T1000 (cell line): ENCODE results near the gene EPB41L2.
"Not testable (repeated sequence)": the region's sequence is repeated elsewhere in the genome, so short reads cannot be mapped to it uniquely, and the experiment has no call there.

Source experiments
- DNase-seq: peaks from one replicate; lab custom pipeline; 2025; ENCODE audit warnings: mixed read lengths; lab: John Stamatoyannopoulos, UW

The EPB41L2 gene

DNA sequence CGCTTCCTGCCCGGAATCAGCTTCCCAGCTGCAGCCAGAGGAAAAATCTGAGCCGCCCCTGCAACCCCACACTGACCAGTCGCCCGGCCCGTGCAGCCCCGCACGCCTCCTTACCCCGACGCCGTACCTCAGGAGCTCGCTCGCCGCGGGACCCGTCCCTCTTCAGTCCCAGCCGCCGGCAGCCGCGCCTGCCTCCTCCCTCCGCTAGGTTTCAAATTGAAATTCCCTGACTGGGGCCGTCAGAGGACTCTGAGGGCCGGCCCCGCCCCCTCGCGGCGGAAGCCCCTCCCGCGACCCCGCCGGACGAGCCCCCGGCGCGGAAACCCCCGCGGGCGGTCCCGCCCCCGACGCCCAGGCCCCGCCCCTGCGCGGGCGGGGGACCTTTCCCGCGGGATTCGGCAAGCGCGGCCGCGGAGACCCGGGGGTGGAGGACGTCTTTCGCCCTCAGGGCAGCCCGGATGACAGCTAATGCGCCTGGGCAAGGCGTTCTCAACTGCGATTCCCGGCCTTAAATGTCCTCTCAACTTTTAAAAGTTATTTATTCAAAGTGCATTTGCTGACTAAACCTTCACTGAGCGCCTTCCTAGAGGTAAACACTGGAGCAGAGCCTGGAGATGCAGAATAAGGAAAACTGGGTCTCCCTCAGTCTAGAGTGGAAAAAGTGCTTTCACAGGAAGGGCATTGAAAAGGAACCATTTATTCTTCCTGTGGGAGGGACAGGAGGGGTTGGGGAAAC is at the start of gene EPB41L2:
TSS of gene EPB41L2 (minus strand) at position 218 of the 736 bp plus-strand sequence. CDS start 106,760 bp downstream, outside the sequence.
- DNase-seq = peak; percentile 89

GRCh38 chr6:131112249-131112648 is 49.2 kb upstream of the EPB41L2 start:
- DNase-seq = no peak

GRCh38 chr6:131107151-131107550 is 44.1 kb upstream of the EPB41L2 start:
- no peak for DNase-seq

GRCh38 chr6:131103901-131104300 is 40.9 kb upstream of the EPB41L2 start:
- no peak for DNase-seq

DNA sequence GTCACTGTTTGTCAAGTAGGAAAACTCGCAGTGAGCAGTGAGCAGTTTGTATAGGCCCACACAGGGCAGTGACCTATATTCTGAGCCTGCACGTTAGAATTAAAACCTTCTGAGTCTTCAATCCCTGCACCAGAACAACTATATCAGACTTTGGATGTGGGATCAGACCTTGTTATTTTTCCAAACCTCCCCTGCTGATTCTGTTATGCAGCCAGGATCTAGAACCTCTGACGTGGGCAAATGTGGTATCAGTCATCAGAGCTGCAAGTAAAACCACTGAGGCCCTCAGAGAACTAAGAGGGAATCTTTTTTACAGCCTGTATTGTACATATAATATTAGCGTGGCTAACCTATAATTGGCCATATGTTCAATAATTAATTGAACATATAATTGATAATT is 40.3 kb upstream of the EPB41L2 start:
- DNase-seq = no peak

DNA sequence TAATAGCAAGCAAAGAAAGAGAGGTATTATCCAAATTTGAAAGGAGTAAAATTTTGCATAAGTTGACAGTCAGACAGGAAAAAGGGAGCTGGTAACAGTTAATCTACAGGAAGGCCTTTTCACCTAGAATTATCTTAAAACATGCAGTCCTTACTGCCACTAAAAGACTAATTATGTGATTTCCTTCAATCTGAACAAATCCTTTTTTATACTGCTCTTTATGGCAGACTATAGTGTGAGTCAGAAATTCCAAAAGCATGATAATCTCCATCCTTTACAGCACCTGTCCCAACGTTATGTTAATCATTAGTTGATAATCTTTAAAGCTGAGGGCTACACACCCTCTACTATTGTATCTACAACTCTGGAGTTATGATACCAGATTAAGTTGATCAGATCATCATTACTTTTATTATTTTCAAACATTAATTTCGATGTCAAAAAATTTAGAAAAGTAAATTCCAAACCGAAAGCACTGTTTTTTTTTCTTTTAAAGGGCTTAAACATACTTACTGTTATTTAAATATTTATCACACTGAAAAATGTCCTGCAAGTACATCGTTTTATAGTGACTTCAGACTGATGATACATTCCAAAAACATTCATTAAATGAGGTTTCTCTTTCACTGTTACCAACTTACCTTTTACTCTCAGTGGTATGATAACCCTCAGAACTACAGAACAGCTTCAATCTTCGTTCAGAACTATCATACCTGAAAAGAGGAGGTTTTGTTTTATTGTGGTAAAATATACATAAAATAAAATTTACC is 39.1 kb upstream of the EPB41L2 start:
- no peak for DNase-seq

- no peak for DNase-seq
Measured at GRCh38 chr6:131096786-131097185, 33.7 kb upstream of the EPB41L2 start.

- no peak for DNase-seq
Measured at GRCh38 chr6:131093334-131093733, 30.3 kb upstream of the EPB41L2 start.

DNA sequence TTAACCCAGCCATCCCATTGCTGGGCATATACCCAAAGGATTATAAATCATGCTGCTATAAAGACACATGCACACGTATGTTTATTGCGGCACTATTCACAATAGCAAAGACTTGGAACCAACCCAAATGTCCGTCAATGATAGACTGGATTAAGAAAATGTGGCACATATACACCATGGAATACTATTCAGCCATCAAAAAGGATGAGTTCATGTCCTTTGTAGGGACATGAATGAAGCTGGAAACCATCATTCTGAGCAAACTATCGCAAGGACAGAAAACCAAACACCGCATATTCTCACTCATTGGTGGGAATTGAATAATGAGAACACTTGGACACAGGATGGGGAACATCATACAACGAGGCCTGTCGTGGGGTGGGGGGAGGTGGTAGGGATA is 28.9 kb upstream of the EPB41L2 start:
- DNase-seq = not testable (repeated sequence)

DNA sequence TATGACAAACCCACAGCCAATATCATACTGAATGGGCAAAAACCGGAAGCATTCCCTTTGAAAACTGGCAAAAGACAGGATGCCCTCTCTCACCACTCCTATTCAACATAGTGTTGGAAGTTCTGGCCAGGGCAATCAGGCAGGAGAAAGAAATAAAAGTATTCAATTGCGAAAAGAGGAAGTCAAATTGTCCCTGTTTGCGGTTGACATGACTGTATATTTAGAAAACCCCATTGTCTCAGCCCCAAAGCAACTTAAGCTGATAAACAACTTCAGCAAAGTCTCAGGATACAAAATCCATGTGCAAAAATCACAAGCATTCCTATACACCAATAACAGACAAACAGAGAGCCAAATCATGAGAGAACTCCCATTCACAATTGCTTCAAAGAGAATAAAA is 27.3 kb upstream of the EPB41L2 start:
- DNase-seq = not testable (repeated sequence)

GRCh38 chr6:131084982-131085381 is 21.9 kb upstream of the EPB41L2 start:
- DNase-seq = no peak

GRCh38 chr6:131083687-131084086 is 20.6 kb upstream of the EPB41L2 start:
- DNase-seq = no peak

DNA sequence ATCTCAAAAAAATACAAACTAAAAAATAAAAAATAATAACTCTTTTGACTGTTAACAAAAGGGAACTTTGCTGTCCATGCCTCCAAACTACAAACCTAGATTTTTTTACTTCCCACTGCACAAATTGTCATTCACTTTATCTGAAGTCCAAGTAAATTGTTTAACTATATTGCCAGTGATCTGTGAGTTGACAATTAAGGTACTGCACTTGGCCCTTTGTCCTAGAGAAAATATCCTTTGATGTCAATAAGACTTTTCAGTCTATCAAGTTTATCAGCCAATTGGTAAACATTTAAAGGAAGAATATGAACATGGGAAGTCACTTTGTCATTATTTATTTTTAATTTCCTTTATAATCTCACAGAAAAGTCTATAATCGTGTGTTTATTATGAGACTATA is 19.3 kb upstream of the EPB41L2 start:
- no peak for DNase-seq

GRCh38 chr6:131080084-131080483 is 17.0 kb upstream of the EPB41L2 start:
- DNase-seq = no peak

DNA sequence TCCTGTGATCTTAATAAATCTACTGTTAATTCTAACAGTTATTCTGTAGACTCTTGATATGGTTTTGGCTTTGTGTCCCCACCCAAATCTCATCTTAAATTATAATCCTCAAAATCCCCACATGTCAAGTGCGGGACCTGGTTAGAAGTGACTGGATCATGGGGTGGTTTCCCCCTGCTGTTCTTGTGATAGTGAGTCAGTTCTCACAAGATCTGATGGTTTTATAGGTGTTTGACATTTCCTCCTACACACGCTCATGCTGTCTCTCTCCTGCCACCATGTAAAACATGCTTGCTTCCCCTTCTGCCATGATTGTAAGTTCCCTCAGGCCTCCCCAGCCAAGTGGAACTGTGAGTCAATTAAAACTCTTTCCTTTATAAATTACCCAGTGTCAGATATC is 10.5 kb upstream of the EPB41L2 start:
- no peak for DNase-seq

- DNase-seq = no peak
Measured at GRCh38 chr6:131070061-131070460, 7.0 kb upstream of the EPB41L2 start.

- DNase-seq = no peak
Measured at GRCh38 chr6:131068165-131068564, 5.1 kb upstream of the EPB41L2 start.

DNA sequence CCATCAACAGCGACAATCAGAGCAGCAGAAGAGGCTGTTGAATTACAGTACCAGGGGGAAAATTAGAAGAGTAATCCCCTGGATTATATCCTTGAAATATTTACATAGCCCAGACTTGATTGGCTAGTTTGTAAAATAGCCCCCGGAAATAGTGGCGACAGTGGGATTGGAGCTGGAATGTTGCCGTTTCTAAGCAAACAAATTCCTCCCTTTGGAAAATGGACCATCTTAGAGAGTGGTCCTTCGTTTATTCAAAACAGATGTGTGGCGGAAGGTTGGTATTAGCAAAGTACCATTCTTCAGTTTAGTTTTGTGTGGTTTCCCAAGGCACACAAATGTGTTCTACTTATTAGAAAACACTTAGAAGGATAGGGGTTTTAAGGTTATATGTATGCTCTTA is 4.5 kb upstream of the EPB41L2 start:
- DNase-seq = no peak

GRCh38 chr6:131065824-131066171 is 2.8 kb upstream of the EPB41L2 start:
- DNase-seq = no peak

GRCh38 chr6:131065112-131065823 is 2.2 kb upstream of the EPB41L2 start:
- DNase-seq = no peak

DNA sequence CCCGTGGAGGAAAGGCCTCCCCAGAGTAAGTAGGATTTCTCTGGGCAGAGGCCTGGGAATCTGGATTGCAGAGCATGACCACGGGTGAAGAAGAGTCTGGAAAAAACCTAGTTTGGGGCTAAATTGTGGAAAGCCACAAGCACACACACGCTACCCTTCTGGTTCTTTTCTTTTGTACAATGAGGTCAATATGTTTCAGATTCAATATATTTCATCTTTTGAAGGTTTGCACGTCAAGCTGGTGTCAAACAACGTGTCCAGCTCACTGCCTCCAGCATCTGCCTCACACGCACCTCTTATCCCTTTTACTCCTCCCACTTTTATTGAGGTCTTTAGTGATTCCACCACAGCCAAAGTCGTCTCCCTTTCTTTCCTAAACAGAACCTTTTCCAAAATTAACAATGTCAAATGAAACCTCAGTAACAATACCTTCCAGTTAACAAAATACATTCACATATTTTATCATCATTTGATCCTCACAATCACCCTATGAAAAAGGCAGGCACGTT is 773 bp upstream of the EPB41L2 start:
- DNase-seq = no peak

DNA sequence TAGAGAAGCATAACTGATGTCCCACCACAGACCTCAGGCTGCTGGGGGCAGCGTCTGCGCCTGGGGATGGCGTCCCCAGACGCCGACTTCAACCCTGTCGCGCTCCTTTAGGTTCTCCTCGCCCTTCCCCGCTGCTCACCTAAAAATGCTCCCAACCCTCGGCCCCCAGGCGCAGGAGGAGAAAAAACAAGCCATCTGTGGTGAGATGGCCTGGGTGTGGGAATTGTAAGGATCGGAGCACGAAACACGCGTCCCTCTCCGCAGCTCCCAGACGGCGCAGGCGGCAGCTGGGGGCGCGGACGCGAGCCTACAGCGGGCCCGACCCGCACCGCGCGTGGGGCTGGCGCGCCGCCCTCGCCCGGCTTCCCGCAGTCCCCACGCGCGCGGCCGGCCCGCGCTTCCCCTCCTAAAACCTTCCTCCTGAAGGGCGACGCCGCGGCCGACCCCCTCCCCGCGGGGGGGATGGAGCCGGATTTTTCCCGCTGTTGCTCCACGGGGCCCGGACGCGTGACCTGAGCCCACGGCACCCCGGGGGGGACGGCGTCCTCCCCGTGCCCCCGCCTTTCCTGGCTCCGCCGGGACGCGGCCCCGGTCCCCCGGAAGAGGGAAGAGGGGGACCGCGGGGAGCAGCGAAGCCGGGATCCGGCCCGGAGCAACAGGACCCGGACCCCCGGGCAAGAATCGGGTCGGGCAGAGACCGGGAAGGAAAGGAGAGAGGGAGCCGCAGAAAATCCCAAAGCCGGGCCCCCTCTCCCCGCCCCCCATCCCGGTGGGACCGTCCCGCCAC is 611 bp downstream of the EPB41L2 start:
- DNase-seq = no peak
